HPDE6-E6E7 (cell line): ENCODE data around the gene GPR55.
A peak's percentile ranks its signal among the peaks of the same experiment; 100 is the strongest.
"Not testable (repeated sequence)": the region's sequence is repeated elsewhere in the genome, so short reads cannot be mapped to it uniquely, and the experiment has no call there.

Experiments
- DNase-seq: peaks from one replicate; pipeline ENCODE4 v3.0.0; 2011; ENCODE audit warnings: missing footprints; ENCODE audit errors: extremely low spot score

The GPR55 gene

GRCh38 chr2:230924470-230925341, at the start of gene GPR55:
Gene GPR55, minus strand, starts transcription at chr2:230925242. Its CDS starts 14,280 bp downstream, at chr2:230910962.
- no peak for DNase-seq

GRCh38 chr2:230974096-230974913, 49.3 kb upstream of the GPR55 start:
- peak; percentile 37 for DNase-seq

GRCh38 chr2:230972046-230972445, 47.0 kb upstream of the GPR55 start:
- no peak for DNase-seq

- no peak for DNase-seq
Observed at GRCh38 chr2:230969659-230970015, 44.6 kb upstream of the GPR55 start.

GRCh38 chr2:230968921-230969658, 44.0 kb upstream of the GPR55 start:
- no peak for DNase-seq

GRCh38 chr2:230968314-230968713, 43.3 kb upstream of the GPR55 start:
- DNase-seq: not testable (repeated sequence)

GRCh38 chr2:230967113-230967512, 42.1 kb upstream of the GPR55 start:
- no peak for DNase-seq

- DNase-seq: no peak
Observed at GRCh38 chr2:230964136-230964730, 39.2 kb upstream of the GPR55 start.

- DNase-seq: no peak
Observed at GRCh38 chr2:230961091-230961491, 36.0 kb upstream of the GPR55 start.

GRCh38 chr2:230960026-230960425, 35.0 kb upstream of the GPR55 start:
- no peak for DNase-seq

- no peak for DNase-seq
Observed at GRCh38 chr2:230958820-230959756, 34.0 kb upstream of the GPR55 start.

GRCh38 chr2:230957756-230958391, 32.8 kb upstream of the GPR55 start:
- DNase-seq: no peak

- DNase-seq: peak; percentile 64
Observed at GRCh38 chr2:230956827-230957755, 32.0 kb upstream of the GPR55 start.

- DNase-seq: no peak
Observed at GRCh38 chr2:230955163-230955737, 30.2 kb upstream of the GPR55 start.

GRCh38 chr2:230954746-230955145, 29.7 kb upstream of the GPR55 start:
- DNase-seq: no peak

GRCh38 chr2:230953845-230954244, 28.8 kb upstream of the GPR55 start:
- no peak for DNase-seq

- no peak for DNase-seq
Observed at GRCh38 chr2:230952226-230952956, 27.3 kb upstream of the GPR55 start.

GRCh38 chr2:230951396-230951795, 26.4 kb upstream of the GPR55 start:
- no peak for DNase-seq
